HepG2 (cell line): ENCODE measurements around the gene PML. TPM values are rescaled to one million over a fixed set of nuclear protein-coding genes. Genes with fewer than 3 reads are reported as not detected.

Experiments used
- ATAC-seq: fragments of 200-7000 bp; cut with Tn5 transposase; 3 replicates; pipeline ENCODE4 v1.9.1; 2020; ENCODE audit warnings: mild to moderate bottlenecking, moderate library complexity
- BruUV-seq: library from RNA; stranded (reverse); fragments of 400-500 nt; replicated peaks from 2 replicates; lab custom pipeline; 2021; lab: Mats Ljungman, UMichigan
- CTCF ChIA-PET: fragments of 300-600 bp; formaldehyde crosslinking; extraction: SDS; loops from one replicate; lab custom pipeline; 2021; ENCODE audit warnings: low total read pairs, inconsistent platforms, low intra/inter-chr PET ratio; lab: Yijun Ruan, JAX
- POLR2A ChIA-PET: fragments of 350-600 bp; sonication (Branson Sonifier 250); formaldehyde crosslinking; loops from one replicate; lab custom pipeline; 2020; ENCODE audit warnings: antibody characterized with exemption, inconsistent platforms; lab: Yijun Ruan, JAX
- DNase-seq: peaks from one replicate; pipeline ENCODE4 v3.0.0-alpha.2; 2015; ENCODE audit warnings: low spot score
- FAIRE-seq: peaks from 3 replicates; lab custom pipeline; 2011; peaks lifted over from hg19 to GRCh38; lab: Jason Lieb, UNC
- H2AFZ ChIP-seq: one replicate; pipeline ENCODE4 v1.6.1; 2011; ENCODE audit warnings: low read length, inconsistent platforms
- H3K27ac ChIP-seq: fragments of 300-600 bp; 3 replicates; pipeline ENCODE4 v1.8.0; 2011; ENCODE audit warnings: mixed run types, mild to moderate bottlenecking, mixed read lengths, low read length, inconsistent platforms; ENCODE audit not compliant: insufficient read depth; ENCODE audit errors: extremely low read length
- H3K27me3 ChIP-seq, 2 experiments: fragments of 200-600 bp in 1 of 2; 2 replicates in 1 of 2; 3 replicates in 1 of 2; pipeline versions ENCODE4 v1.6.0 to v1.8.0; 2011; ENCODE audit warnings: low read length in 2 of 2, mild to moderate bottlenecking in 2 of 2, moderate library complexity in 2 of 2, inconsistent platforms in 1 of 2; ENCODE audit not compliant: insufficient read depth in 2 of 2, control insufficient read depth in 1 of 2
- H3K36me3 ChIP-seq, 2 experiments: fragments of 200-600 bp in 1 of 2; replicated peaks in 1 of 2; 2 replicates in 1 of 2; 3 replicates in 1 of 2; pipeline versions ENCODE4 v1.5.1 to v1.8.0; 2011; ENCODE audit warnings: low read length in 2 of 2, inconsistent platforms in 1 of 2; ENCODE audit not compliant: insufficient read depth in 2 of 2, control insufficient read depth in 1 of 2
- H3K4me1 ChIP-seq: 2 replicates; pipeline ENCODE4 v1.5.1; 2012; ENCODE audit warnings: low read length, inconsistent platforms; ENCODE audit not compliant: insufficient read depth
- H3K4me2 ChIP-seq: 2 replicates; pipeline ENCODE4 v1.6.0; 2011; ENCODE audit warnings: low read depth, low read length, inconsistent platforms
- H3K4me3 ChIP-seq, 3 experiments: fragments of 200-600 bp in 1 of 3; sonication (generic), shearing (Covaris generic) in 1 of 3; replicated peaks in 1 of 3; 2 replicates each; pipeline ENCODE4 v1.5.1; 2011 to 2016; ENCODE audit warnings: low read length in 3 of 3, inconsistent platforms in 2 of 3, low read depth in 2 of 3, mild to moderate bottlenecking in 2 of 3, control low read depth in 1 of 3, mixed read lengths in 1 of 3; ENCODE audit not compliant: insufficient read depth in 1 of 3
- H3K79me2 ChIP-seq: one replicate; pipeline ENCODE4 v1.6.1; 2011; ENCODE audit warnings: low read length, inconsistent platforms; ENCODE audit not compliant: insufficient read depth
- H3K9ac ChIP-seq: 2 replicates; pipeline ENCODE4 v1.6.0; 2011; ENCODE audit warnings: mild to moderate bottlenecking, low read depth, low read length, inconsistent platforms; ENCODE audit not compliant: insufficient read depth
- H3K9me3 ChIP-seq: 2 replicates; pipeline ENCODE4 v1.5.1; 2012; ENCODE audit warnings: mild to moderate bottlenecking, low read length
- H4K20me1 ChIP-seq: 2 replicates; pipeline ENCODE4 v1.6.0; 2011; ENCODE audit warnings: inconsistent platforms, mild to moderate bottlenecking, low read length, moderate library complexity; ENCODE audit not compliant: insufficient read depth
- MTA3 ChIP-seq: sonication (generic); formaldehyde crosslinking; IDR thresholded peaks from 2 replicates; pipeline ENCODE4 v1.4.0; 2020; ENCODE audit warnings: missing genetic modification reagents
- NFKBIZ ChIP-seq: IDR thresholded peaks from 2 replicates; pipeline ENCODE4 v1.6.1; 2018; ENCODE audit warnings: missing genetic modification reagents, missing compliant biosample characterization
- SMAD3 ChIP-seq: sonication (generic); formaldehyde crosslinking; IDR thresholded peaks from 2 replicates; pipeline ENCODE4 v1.4.0; 2020; ENCODE audit warnings: missing genetic modification reagents
- ZBTB20 ChIP-seq: sonication (generic); formaldehyde crosslinking; IDR thresholded peaks from 2 replicates; pipeline ENCODE4 v1.8.1; 2023; ENCODE audit warnings: missing genetic modification reagents, low read depth, mild to moderate bottlenecking, borderline replicate concordance
- ZNF24 ChIP-seq: fragments of 450-650 bp; IDR thresholded peaks from 2 replicates; pipeline ENCODE4 v1.6.1; 2017; ENCODE audit warnings: antibody characterized with exemption, mild to moderate bottlenecking
- ZNF672 ChIP-seq: sonication (generic); formaldehyde crosslinking; IDR thresholded peaks from 2 replicates; pipeline ENCODE4 v1.8.1; 2022; ENCODE audit warnings: missing genetic modification reagents
- WGBS: methylation state at CpG from one replicate; pipeline ENCODE4 v1.1.6; 2017; ENCODE audit warnings: low lambda C conversion rate; 5-methylcytosine and 5-hydroxymethylcytosine counted together
- in situ Hi-C: cut with HindIII; loops from 2 replicates; pipeline ENCODE4 v1.10.0; 2017; ENCODE audit warnings: low pct_unique_long_range_greater_than_20kb; ENCODE audit not compliant: extremely low pct_ligation_motif_present
- intact Hi-C: fragments of 100-400 bp; cut with micrococcal nuclease; formaldehyde crosslinking; loops from one replicate; pipeline ENCODE4 v1.10.0; 2022; ENCODE audit not compliant: unreplicated experiment
- polyA plus RNA-seq, 8 experiments: library from polyadenylated mRNA; depleted of rRNA in 3 of 8; stranded (reverse) in 7 of 8; unstranded in 1 of 8; fragments of >200 nt; fragmentation: Illumina TruSeq in 4 of 8; extraction: Trizol in 4 of 8; gene quantifications; 2 replicates each; pipeline versions ENCODE4 v1.2.1 to v1.2.3, GENCODE V29; 2011 to 2016; ENCODE audit warnings: low read depth in 4 of 8, missing spikeins in 1 of 8, mixed read lengths in 1 of 8; ENCODE audit not compliant: insufficient read depth in 1 of 8
- total RNA-seq, 5 experiments: library from RNA; depleted of rRNA; stranded (reverse); fragments of >200 nt; fragmentation: Illumina TruSeq; extraction: Trizol; gene quantifications; 2 replicates each; pipeline ENCODE4 v1.2.3, GENCODE V29; 2016; ENCODE audit warnings: low read depth in 1 of 5
- TF ChIP-seq, protein P1 (sequence below): sonication (generic); formaldehyde crosslinking; IDR thresholded peaks from 2 replicates; pipeline ENCODE4 v1.5.1; 2020; ENCODE audit warnings: missing genetic modification reagents, mild to moderate bottlenecking, borderline replicate concordance
- TF ChIP-seq, protein P2 (sequence below): IDR thresholded peaks from 2 replicates; pipeline ENCODE4 v1.6.1; 2016; ENCODE audit warnings: missing compliant biosample characterization, missing genetic modification reagents, borderline replicate concordance
- TF ChIP-seq, protein P3 (sequence below): sonication (generic); formaldehyde crosslinking; IDR thresholded peaks from 2 replicates; pipeline ENCODE4 v1.5.1; 2020; ENCODE audit warnings: missing genetic modification reagents, mild to moderate bottlenecking, borderline replicate concordance
- TF ChIP-seq, protein P4 (sequence below): sonication (generic); formaldehyde crosslinking; conservative IDR thresholded peaks from 2 replicates; pipeline ENCODE4 v1.8.0; 2022; ENCODE audit warnings: missing genetic modification reagents
- TF ChIP-seq, protein P5 (sequence below): sonication (generic); formaldehyde crosslinking; IDR thresholded peaks from 2 replicates; pipeline ENCODE4 v1.4.0; 2020; ENCODE audit warnings: missing genetic modification reagents

Gene PML
- total and polyA plus RNA-seq, 2 of the 13 experiments (the other 11 are each of a cell fraction or from before 2014, with no cell fraction given), result 2.9 to 3.9 TPM

DNA sequence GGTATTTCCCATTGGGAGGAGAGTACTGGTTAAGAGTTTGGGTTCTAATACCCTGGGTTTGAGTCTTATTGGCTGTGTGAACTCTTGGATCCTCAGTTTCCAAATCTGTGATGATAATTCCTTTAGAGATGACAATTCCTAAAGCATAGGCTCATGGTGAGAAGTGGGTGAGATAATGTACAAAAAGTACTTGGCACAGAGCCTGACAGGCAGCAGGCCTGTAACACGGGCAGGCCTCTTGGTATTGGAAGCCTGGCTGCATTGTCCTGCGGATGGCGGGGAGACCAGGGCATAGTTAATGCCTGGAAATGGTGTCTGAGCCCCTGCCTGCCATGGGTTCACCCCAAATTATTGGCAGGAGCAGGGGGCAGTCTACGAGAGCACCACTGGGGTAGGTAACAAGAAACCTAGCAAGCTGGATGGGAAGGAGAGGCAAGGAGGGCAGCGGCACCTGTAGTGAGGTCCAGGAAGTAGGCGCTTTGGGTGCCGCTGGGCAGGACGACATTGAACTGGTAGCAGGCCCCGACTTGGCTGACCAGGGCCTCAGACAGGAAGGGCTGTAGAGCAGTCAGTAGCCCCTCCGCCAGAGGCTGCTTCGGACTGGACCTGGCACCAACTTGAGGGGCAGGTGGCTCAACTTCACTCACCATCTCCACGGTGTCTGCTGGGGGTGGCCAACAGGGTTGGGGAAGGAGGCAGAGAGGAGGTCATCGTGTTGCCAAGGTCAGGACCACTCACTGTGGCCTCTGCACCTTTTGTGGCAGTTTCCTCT lies 10.1 kb upstream of the PML start:
- no TSS peak for BruUV-seq
- ATAC-seq, result no peak
- intact Hi-C loops, result no loop called here
- H3K27ac ChIP-seq, result no peak overlapping the region
- no peak for FAIRE-seq
- no peak for DNase-seq
- no peak overlapping the region for H3K4me2 ChIP-seq
- TF ChIP-seq, protein P1, sequence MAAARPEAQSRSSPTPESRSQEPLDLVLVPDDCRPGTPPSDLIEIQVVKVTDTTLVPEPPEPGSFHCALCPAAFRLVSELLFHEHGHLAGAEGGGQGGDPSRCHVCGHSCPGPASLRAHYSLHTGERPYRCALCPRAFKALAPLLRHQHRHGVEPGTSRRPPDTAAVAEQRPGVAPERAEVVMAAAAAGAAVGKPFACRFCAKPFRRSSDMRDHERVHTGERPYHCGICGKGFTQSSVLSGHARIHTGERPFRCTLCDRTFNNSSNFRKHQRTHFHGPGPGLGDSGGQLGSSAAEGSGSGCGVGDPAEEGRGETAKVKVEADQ (CRISPR knock-in tag), result no peak
- no peak for TF ChIP-seq NFKBIZ (CRISPR knock-in tag)
- no peak for TF ChIP-seq MTA3
- no peak for TF ChIP-seq SMAD3 (CRISPR knock-in tag)
- TF ChIP-seq, protein P2, sequence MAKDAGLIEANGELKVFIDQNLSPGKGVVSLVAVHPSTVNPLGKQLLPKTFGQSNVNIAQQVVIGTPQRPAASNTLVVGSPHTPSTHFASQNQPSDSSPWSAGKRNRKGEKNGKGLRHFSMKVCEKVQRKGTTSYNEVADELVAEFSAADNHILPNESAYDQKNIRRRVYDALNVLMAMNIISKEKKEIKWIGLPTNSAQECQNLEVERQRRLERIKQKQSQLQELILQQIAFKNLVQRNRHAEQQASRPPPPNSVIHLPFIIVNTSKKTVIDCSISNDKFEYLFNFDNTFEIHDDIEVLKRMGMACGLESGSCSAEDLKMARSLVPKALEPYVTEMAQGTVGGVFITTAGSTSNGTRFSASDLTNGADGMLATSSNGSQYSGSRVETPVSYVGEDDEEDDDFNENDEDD (CRISPR knock-in tag), result no peak
- TF ChIP-seq, protein P3, sequence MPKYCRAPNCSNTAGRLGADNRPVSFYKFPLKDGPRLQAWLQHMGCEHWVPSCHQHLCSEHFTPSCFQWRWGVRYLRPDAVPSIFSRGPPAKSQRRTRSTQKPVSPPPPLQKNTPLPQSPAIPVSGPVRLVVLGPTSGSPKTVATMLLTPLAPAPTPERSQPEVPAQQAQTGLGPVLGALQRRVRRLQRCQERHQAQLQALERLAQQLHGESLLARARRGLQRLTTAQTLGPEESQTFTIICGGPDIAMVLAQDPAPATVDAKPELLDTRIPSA (CRISPR knock-in tag), result no peak
- TF ChIP-seq, protein P4, sequence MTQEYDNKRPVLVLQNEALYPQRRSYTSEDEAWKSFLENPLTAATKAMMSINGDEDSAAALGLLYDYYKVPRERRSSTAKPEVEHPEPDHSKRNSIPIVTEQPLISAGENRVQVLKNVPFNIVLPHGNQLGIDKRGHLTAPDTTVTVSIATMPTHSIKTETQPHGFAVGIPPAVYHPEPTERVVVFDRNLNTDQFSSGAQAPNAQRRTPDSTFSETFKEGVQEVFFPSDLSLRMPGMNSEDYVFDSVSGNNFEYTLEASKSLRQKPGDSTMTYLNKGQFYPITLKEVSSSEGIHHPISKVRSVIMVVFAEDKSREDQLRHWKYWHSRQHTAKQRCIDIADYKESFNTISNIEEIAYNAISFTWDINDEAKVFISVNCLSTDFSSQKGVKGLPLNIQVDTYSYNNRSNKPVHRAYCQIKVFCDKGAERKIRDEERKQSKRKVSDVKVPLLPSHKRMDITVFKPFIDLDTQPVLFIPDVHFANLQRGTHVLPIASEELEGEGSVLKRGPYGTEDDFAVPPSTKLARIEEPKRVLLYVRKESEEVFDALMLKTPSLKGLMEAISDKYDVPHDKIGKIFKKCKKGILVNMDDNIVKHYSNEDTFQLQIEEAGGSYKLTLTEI, result no peak
- TF ChIP-seq ZBTB20, result no peak
- TF ChIP-seq, protein P5, sequence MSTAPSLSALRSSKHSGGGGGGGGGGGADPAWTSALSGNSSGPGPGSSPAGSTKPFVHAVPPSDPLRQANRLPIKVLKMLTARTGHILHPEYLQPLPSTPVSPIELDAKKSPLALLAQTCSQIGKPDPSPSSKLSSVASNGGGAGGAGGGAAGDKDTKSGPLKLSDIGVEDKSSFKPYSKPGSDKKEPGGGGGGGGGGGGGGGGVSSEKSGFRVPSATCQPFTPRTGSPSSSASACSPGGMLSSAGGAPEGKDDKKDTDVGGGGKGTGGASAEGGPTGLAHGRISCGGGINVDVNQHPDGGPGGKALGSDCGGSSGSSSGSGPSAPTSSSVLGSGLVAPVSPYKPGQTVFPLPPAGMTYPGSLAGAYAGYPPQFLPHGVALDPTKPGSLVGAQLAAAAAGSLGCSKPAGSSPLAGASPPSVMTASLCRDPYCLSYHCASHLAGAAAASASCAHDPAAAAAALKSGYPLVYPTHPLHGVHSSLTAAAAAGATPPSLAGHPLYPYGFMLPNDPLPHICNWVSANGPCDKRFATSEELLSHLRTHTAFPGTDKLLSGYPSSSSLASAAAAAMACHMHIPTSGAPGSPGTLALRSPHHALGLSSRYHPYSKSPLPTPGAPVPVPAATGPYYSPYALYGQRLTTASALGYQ (CRISPR knock-in tag), result no peak
- TF ChIP-seq ZNF24, result no peak
- no peak for TF ChIP-seq ZNF672 (CRISPR knock-in tag)
- no peaks in the 10 kb centered on the region for H3K9me3 ChIP-seq
- ChIA-PET CTCF (no interaction called here), POLR2A (no interaction called here)
- no peak overlapping the region for H2AFZ ChIP-seq
- WGBS, result 83% methylated on average over 12 of the region's 13 CpGs
- no peak overlapping the region for H3K4me3 ChIP-seq
- H3K36me3 ChIP-seq, result no peaks in the 10 kb centered on the region; a peak in 1 of 5 replicates
- H3K4me1 ChIP-seq, result no peaks in the 10 kb centered on the region
- no peaks in the 10 kb centered on the region for H4K20me1 ChIP-seq
- no peak overlapping the region for H3K9ac ChIP-seq
- H3K79me2 ChIP-seq, result no peaks in the 10 kb centered on the region
- no peaks in the 10 kb centered on the region; a peak in 1 of 5 replicates for H3K27me3 ChIP-seq
- in situ Hi-C loops, result no loop called here
